HL-60 (cell line): ENCODE measurements around the gene DPH2.

Experiments
- DNase-seq, 2 experiments: peaks; one replicate each; pipeline ENCODE4 v3.0.0-alpha.2; 2010 to 2020; ENCODE audit warnings: low read depth in 1 of 2, low spot score in 1 of 2
- H3K27ac ChIP-seq: fragments of 250-450 bp; sonication (Bioruptor Pico); replicated peaks from 2 replicates; pipeline ENCODE4 v1.5.1; 2020; ENCODE audit warnings: mild to moderate bottlenecking, moderate library complexity
- H3K27me3 ChIP-seq: fragments of 250-450 bp; sonication (Bioruptor Pico); 2 replicates; pipeline ENCODE4 v1.5.1; 2021; ENCODE audit warnings: mild to moderate bottlenecking, moderate library complexity; ENCODE audit not compliant: insufficient read depth, poor library complexity, severe bottlenecking
- H3K4me3 ChIP-seq: replicated peaks from 2 replicates; pipeline ENCODE4 v1.5.1; 2011; ENCODE audit warnings: mild to moderate bottlenecking, control low read depth, low read length; ENCODE audit not compliant: insufficient read depth
- CTCF ChIP-seq: IDR thresholded peaks from one replicate; pipeline ENCODE4 v1.5.1; 2011; ENCODE audit warnings: low read length, control low read depth, inconsistent platforms; ENCODE audit not compliant: insufficient read depth
- GABPA ChIP-seq: IDR thresholded peaks from 2 replicates; pipeline ENCODE4 v1.6.1; 2012; ENCODE audit warnings: low read depth
- POLR2AphosphoS5 ChIP-seq: IDR thresholded peaks from 2 replicates; pipeline ENCODE4 v1.6.1; 2012; ENCODE audit warnings: low read depth
- REST ChIP-seq: IDR thresholded peaks from 2 replicates; pipeline ENCODE4 v1.6.1; 2012; ENCODE audit warnings: low read depth; ENCODE audit not compliant: insufficient replicate concordance
- SPI1 ChIP-seq: IDR thresholded peaks from 2 replicates; pipeline ENCODE4 v1.6.1; 2012; ENCODE audit warnings: low read depth, mild to moderate bottlenecking, borderline replicate concordance

DPH2 gene

GRCh38 chr1:43932786-43933385, 36.9 kb upstream of the DPH2 start:
- TF ChIP-seq POLR2AphosphoS5 (no peak), SPI1 (no peak), CTCF (no peak), REST (no peak), GABPA (no peak)
- Histone ChIP-seq H3K4me3 (no peak overlapping the region), H3K27ac (no peak overlapping the region), H3K27me3 (no peaks in the 10 kb centered on the region)
- DNase-seq: no peak

GRCh38 chr1:43933386-43934100, 36.3 kb upstream of the DPH2 start, which contains the start of gene ARTN:
TSS of gene ARTN (plus strand) at chr1:43933801. CDS start at chr1:43935657, 1,856 bp downstream.
- no peak within 1 kb of the TSS for H3K4me3 ChIP-seq
- DNase-seq: no peak
- no peaks in the 10 kb centered on the region for H3K27me3 ChIP-seq
- TF ChIP-seq REST (no peak), GABPA (no peak), CTCF (no peak), POLR2AphosphoS5 (no peak), SPI1 (no peak)
- H3K27ac ChIP-seq: no peak within 1 kb of the TSS

- Histone ChIP-seq H3K27me3 (no peaks in the 10 kb centered on the region), H3K4me3 (no peak overlapping the region), H3K27ac (no peak overlapping the region)
- DNase-seq: peak; percentile 33 to 78
- no peak for TF ChIP-seq GABPA
- no peak for TF ChIP-seq REST
- no peak for TF ChIP-seq POLR2AphosphoS5
- no peak for TF ChIP-seq SPI1
- TF ChIP-seq CTCF: peak; percentile 82
Observed at GRCh38 chr1:43934101-43934985, 35.5 kb upstream of the DPH2 start.
